GM12872 (cell line): Measurements from ENCODE around the gene CPEB3.

Source experiments
- TF ChIP-seq, protein P1 (sequence below): IDR thresholded peaks from 3 replicates; pipeline ENCODE4 v1.5.1; 2011; ENCODE audit warnings: low read depth, mild to moderate bottlenecking, low read length, moderate library complexity; ENCODE audit not compliant: insufficient read depth

Gene CPEB3

DNA sequence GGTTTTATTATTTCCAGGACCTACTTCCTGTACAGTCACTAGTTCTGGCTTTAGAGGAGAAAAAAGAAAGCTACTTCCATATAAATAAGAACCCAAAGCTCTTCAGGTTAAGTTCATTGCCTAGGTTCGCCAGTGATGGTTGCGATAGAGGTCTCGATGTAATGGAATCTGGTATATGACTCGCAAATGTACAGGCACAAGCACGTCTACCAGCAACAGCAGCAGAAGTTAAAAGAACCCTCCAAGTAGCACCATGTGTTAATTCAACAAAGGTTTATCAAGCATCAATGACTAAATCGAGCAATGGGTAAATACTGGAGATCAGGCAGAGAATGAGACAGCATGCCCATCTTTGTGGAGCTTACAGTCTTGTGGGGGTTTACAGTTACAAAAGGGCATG is 211.9 kb downstream of the CPEB3 start:
- TF ChIP-seq, protein P1, sequence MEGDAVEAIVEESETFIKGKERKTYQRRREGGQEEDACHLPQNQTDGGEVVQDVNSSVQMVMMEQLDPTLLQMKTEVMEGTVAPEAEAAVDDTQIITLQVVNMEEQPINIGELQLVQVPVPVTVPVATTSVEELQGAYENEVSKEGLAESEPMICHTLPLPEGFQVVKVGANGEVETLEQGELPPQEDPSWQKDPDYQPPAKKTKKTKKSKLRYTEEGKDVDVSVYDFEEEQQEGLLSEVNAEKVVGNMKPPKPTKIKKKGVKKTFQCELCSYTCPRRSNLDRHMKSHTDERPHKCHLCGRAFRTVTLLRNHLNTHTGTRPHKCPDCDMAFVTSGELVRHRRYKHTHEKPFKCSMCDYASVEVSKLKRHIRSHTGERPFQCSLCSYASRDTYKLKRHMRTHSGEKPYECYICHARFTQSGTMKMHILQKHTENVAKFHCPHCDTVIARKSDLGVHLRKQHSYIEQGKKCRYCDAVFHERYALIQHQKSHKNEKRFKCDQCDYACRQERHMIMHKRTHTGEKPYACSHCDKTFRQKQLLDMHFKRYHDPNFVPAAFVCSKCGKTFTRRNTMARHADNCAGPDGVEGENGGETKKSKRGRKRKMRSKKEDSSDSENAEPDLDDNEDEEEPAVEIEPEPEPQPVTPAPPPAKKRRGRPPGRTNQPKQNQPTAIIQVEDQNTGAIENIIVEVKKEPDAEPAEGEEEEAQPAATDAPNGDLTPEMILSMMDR: no peak

DNA sequence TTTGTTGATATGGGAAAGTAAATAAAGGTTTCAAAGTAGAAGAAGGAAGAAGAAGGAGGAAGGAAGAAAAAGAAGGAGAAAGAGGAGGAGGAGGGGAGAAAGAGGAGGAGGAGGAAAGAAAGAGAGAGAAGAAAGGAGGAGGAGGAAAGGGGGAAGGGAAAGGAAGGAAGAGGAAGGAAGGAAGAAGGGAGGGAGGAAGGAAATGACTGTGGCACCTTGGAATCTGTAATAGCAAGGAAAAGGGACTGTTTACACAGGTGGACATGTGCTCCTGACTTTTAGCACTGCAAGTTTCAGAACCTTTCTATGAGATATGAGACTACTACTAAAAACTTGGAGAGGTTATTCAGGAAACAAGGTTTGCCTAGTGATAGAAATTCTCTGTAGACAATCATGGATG is 214.2 kb downstream of the CPEB3 start:
- TF ChIP-seq, protein P1: no peak

DNA sequence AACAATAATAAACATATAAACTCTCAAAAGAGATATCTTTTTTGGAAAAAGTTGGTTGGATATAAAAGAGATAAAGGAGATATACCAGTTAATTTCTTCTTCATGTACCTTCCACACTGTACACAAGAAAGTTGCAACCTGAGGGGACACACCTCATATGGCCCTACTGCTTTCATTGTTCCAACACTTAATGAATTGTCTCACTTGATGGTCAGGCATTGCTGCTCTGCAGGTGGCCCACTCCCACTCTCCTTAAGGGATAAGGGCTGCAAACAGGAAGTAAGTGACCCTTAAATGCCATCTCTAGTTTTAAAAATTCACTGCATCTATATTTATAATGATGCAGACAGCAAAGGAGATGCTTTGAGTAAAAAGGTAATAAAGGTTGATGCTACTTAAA is 215.0 kb downstream of the CPEB3 start:
- TF ChIP-seq, protein P1: no peak

DNA sequence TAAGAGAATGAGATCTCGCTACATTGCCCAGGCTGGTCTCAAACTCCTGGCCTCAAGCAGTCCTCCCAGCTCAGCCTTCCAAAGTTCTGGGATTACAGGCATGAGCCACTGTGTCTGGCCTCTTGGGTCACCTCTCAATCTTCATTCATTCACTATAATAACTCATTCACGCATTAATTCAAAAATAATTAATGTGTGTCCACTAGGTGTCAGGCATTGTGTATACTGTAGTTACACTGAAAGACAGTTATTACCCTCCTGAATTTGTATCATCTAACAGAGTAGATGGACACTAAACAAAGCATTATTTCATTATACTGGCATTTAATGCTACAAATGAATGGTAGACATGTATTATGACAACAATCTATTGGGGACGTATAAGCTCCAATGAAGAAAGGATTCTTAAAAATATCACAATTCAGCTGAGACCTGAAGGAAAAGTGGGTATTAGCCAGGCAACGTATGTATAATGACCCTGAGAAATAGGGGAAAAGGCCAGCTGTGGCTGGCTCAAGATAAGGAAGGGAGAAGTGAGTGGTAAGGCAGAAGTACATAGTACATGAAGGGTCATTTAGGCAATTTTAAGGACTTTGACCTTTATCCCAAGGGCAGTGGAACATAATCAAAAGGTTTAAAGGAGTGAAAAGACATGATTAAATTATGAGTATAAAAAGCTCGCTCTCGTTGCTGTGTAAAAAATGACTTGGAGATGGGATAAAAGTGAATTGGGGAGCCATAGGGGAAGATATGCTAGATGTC is 216.6 kb downstream of the CPEB3 start:
- TF ChIP-seq, protein P1: no peak

DNA sequence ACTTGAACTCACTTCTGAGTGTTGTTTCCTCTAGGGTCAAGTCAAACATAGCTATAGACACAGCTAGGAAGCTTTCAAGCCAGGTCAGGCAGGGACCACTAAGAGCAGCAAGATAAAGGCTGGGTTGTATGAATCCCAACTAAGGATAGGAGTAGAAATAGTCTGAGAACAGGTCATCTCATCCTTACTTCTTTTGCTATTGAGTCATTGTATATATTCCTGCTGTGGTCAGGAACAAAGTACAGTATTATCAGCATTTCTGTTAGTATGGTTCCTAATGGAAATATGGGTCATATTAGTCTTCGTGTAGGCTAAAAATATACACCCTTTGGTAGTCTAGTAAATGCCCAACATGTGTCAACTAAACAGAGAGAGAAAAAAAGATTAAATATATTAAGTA is 222.0 kb downstream of the CPEB3 start:
- TF ChIP-seq, protein P1: no peak

DNA sequence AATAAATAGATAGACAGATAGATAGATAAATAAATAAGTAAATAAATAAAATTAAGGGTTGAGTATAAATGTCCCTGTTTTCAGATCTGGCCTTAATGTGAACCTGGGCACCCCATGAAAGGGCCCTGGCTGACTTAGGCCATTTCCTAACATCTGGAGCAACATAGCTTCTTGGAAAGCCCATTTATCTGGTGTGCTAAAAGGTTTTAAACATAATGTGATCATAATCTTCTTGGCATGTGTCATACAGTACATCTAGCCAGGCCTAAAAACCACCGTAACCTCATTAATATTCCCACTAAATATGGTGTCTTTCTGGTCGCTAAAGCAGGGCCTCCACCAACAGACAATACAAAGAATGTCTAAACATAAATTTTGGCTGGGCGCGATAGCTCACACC is 224.5 kb downstream of the CPEB3 start:
- TF ChIP-seq, protein P1: no peak

DNA sequence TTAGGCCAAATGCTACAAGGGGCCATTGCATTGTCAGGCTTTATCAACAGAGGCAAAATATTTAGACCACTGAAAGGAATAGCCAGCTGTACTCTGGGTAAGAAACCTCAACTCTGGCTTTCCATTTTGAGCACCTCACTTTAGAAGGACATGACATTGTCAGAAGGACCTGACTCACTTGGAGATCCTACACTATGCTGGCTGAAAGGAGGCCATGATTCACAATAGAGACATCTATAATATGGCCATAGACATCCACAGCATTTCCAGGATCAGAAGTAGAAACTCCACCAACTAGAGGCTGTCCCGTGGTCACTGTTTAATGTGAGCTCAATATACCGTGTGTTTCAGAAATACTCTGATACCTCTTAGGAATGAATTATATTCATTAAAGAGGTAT is 226.4 kb downstream of the CPEB3 start:
- TF ChIP-seq, protein P1: no peak
